Effector memory CD4-positive, alpha-beta T cell (primary cell): ENCODE data around the gene OR51L1.

Experiments used
- DNase-seq, 3 donors: peaks; one replicate each; pipeline ENCODE4 v3.0.0-alpha.2; 2020
- H3K27ac ChIP-seq: 2 replicates; pipeline ENCODE4 v1.7.0; 2013; ENCODE audit warnings: mild to moderate bottlenecking, low read length, moderate library complexity; ENCODE audit not compliant: insufficient read depth, poor library complexity, severe bottlenecking
- H3K27me3 ChIP-seq: replicated peaks from 2 replicates; pipeline ENCODE4 v1.7.0; 2013; ENCODE audit warnings: mild to moderate bottlenecking, low read length; ENCODE audit not compliant: insufficient read depth, control insufficient read depth, poor library complexity, severe bottlenecking
- H3K36me3 ChIP-seq: 2 replicates; pipeline ENCODE4 v1.7.0; 2013; ENCODE audit warnings: mild to moderate bottlenecking, low read length, moderate library complexity; ENCODE audit not compliant: control insufficient read depth, insufficient read depth
- H3K4me1 ChIP-seq: 2 replicates; pipeline ENCODE4 v1.7.0; 2013; ENCODE audit warnings: low read length, mild to moderate bottlenecking; ENCODE audit not compliant: control insufficient read depth, insufficient read depth, poor library complexity, severe bottlenecking
- H3K4me3 ChIP-seq: 2 replicates; pipeline ENCODE4 v1.7.0; 2013; ENCODE audit warnings: low read length, low read depth, mild to moderate bottlenecking; ENCODE audit not compliant: insufficient read depth, poor library complexity, severe bottlenecking
- H3K9me3 ChIP-seq: 2 replicates; pipeline ENCODE4 v1.7.0; 2013; ENCODE audit warnings: mild to moderate bottlenecking, low read length, moderate library complexity; ENCODE audit not compliant: control insufficient read depth

Gene OR51L1

GRCh38 chr11:5042091-5042490 is 47.4 kb downstream of the OR51L1 start:
- no peaks in the 10 kb centered on the region for H3K4me1 ChIP-seq
- H3K9me3 ChIP-seq = no peaks in the 10 kb centered on the region
- no peak overlapping the region for H3K27ac ChIP-seq
- no peaks in the 10 kb centered on the region for H3K36me3 ChIP-seq
- no peak for DNase-seq
- no peaks in the 10 kb centered on the region for H3K27me3 ChIP-seq
- H3K4me3 ChIP-seq = no peak overlapping the region

GRCh38 chr11:5043380-5043779 is 48.7 kb downstream of the OR51L1 start:
- Histone ChIP-seq H3K9me3 (no peaks in the 10 kb centered on the region), H3K4me3 (no peak overlapping the region), H3K27me3 (no peaks in the 10 kb centered on the region), H3K36me3 (no peaks in the 10 kb centered on the region), H3K4me1 (no peaks in the 10 kb centered on the region), H3K27ac (no peak overlapping the region)
- no peak for DNase-seq

- no peak within 1 kb of the TSS for H3K27ac ChIP-seq
These were observed 51.6 kb downstream of the OR51L1 start, which contains the start of gene OR52J3 for GRCh38 chr11:5046226-5046625. Gene OR52J3 (plus strand): TSS chr11:5046526. CDS start chr11:5046526, 0 bp downstream.

GRCh38 chr11:5046754-5047330 is 52.2 kb downstream of the OR51L1 start:
- H3K36me3 ChIP-seq = no peaks in the 10 kb centered on the region
- no peak overlapping the region for H3K4me3 ChIP-seq
- H3K27me3 ChIP-seq = no peaks in the 10 kb centered on the region
- DNase-seq = no peak
- no peak overlapping the region for H3K27ac ChIP-seq
- H3K9me3 ChIP-seq = no peaks in the 10 kb centered on the region
- H3K4me1 ChIP-seq = no peaks in the 10 kb centered on the region

More at GRCh38 chr11:5046226-5046625, 51.6 kb downstream of the OR51L1 start, which contains the start of gene OR52J3:
- H3K4me1 ChIP-seq = no peaks in the 10 kb centered on the region
- no peaks in the 10 kb centered on the region for H3K9me3 ChIP-seq
- no peak for DNase-seq
- no peaks in the 10 kb centered on the region for H3K36me3 ChIP-seq
- no peak within 1 kb of the TSS for H3K4me3 ChIP-seq
- H3K27me3 ChIP-seq = no peaks in the 10 kb centered on the region
